Progenitor cell of endocrine pancreas (in vitro differentiated cells): ENCODE data around the gene FIGNL2. TPM values are rescaled to one million over a fixed set of nuclear protein-coding genes. Genes with fewer than 3 reads are reported as not detected.
"Not testable (repeated sequence)": the region's sequence is repeated elsewhere in the genome, so short reads cannot be mapped to it uniquely, and the experiment has no call there.

ENCODE experiments used
- DNase-seq: peaks from one replicate; pipeline ENCODE4 v3.0.0; 2021; ENCODE audit warnings: low spot score; ENCODE audit not compliant: unreplicated experiment
- H3K27ac Mint-ChIP-seq: 2 replicates; pipeline ENCODE4 v1.8.0; 2021; ENCODE audit warnings: mild to moderate bottlenecking, moderate library complexity, mixed read lengths
- H3K27me3 Mint-ChIP-seq: 2 replicates; pipeline ENCODE4 v1.8.0; 2021; ENCODE audit warnings: mixed read lengths
- H3K36me3 Mint-ChIP-seq: 2 replicates; pipeline ENCODE4 v1.8.0; 2022; ENCODE audit warnings: mixed read lengths; ENCODE audit not compliant: insufficient read depth
- H3K4me1 Mint-ChIP-seq: 2 replicates; pipeline ENCODE4 v1.8.0; 2021; ENCODE audit warnings: low read depth, mixed read lengths
- H3K4me3 Mint-ChIP-seq: 2 replicates; pipeline ENCODE4 v1.8.0; 2021; ENCODE audit warnings: low read depth, mild to moderate bottlenecking, moderate library complexity, mixed read lengths
- H3K9me3 Mint-ChIP-seq: 2 replicates; pipeline ENCODE4 v1.8.0; 2021; ENCODE audit warnings: low read depth, mixed read lengths
- total RNA-seq: library from RNA; stranded (reverse); gene quantifications from 2 replicates; pipeline ENCODE4 v1.2.1, GENCODE V29; 2021
- TF ChIP-seq, protein P1 (sequence below): fragments of 200-600 bp; sonication (generic); IDR thresholded peaks from one replicate; pipeline ENCODE4 v1.5.0; 2021; ENCODE audit warnings: antibody characterized with exemption, mild to moderate bottlenecking; ENCODE audit not compliant: unreplicated experiment

Gene FIGNL2
- total RNA-seq, 1 donor from 2014 or later: 46.7 TPM

DNA sequence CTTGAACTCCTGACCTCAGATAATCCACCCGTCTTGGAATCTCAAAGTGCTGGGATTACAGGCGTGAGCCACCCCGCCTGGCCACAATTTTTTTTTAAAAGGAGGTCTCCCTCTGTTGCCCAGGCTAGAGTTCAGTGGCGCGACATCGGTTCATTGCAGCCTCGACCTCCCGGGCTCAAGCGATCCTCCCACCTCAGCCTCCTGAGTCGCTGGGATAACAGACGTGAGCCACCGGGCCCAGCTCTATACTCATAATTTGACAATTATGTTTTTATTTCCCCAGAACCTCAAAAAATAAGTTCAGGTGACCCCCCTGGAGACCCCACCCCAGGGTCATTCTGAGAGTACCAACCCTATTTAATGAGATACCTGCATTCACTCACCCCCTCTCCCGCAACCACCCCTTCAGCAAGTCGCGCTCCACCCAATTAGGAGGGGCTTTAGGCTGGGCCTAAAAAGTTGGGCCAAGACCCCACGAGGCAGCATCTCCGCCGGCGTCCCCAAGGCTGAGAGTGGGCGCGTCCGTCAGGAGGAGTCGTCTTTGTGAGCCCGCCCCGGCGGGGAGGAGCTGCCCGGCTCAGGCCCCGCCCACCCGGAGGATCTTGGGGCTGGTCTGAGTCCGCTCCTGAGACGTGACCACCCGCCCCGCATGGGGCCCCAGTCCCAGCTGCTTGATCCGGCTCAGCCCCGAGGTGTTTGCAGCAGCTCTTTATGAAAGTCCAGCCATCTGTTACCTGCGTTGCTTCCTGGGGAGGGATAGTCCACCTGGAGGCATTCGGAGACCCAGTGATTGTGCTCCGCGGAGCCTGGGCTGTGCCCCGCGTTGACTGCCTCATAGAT, 39.2 kb upstream of the FIGNL2 start, which contains the start of gene ANKRD33:
Gene ANKRD33, plus strand, starts transcription at position 628 of the 840 bp plus-strand sequence. Its CDS starts 84 bp downstream, at position 712.
- Mint-ChIP-seq H3K4me3 (peak within 1 kb of the TSS; percentile 33), H3K9me3 (peaks cover 6% of the 10 kb centered on the region), H3K27me3 (peaks cover 17% of the 10 kb centered on the region), H3K36me3 (no peaks in the 10 kb centered on the region), H3K4me1 (peaks cover 7% of the 10 kb centered on the region), H3K27ac (peak within 1 kb of the TSS; percentile 49)
- TF ChIP-seq, protein P1, sequence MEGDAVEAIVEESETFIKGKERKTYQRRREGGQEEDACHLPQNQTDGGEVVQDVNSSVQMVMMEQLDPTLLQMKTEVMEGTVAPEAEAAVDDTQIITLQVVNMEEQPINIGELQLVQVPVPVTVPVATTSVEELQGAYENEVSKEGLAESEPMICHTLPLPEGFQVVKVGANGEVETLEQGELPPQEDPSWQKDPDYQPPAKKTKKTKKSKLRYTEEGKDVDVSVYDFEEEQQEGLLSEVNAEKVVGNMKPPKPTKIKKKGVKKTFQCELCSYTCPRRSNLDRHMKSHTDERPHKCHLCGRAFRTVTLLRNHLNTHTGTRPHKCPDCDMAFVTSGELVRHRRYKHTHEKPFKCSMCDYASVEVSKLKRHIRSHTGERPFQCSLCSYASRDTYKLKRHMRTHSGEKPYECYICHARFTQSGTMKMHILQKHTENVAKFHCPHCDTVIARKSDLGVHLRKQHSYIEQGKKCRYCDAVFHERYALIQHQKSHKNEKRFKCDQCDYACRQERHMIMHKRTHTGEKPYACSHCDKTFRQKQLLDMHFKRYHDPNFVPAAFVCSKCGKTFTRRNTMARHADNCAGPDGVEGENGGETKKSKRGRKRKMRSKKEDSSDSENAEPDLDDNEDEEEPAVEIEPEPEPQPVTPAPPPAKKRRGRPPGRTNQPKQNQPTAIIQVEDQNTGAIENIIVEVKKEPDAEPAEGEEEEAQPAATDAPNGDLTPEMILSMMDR: no peak
- DNase-seq: peak; percentile 56

DNA sequence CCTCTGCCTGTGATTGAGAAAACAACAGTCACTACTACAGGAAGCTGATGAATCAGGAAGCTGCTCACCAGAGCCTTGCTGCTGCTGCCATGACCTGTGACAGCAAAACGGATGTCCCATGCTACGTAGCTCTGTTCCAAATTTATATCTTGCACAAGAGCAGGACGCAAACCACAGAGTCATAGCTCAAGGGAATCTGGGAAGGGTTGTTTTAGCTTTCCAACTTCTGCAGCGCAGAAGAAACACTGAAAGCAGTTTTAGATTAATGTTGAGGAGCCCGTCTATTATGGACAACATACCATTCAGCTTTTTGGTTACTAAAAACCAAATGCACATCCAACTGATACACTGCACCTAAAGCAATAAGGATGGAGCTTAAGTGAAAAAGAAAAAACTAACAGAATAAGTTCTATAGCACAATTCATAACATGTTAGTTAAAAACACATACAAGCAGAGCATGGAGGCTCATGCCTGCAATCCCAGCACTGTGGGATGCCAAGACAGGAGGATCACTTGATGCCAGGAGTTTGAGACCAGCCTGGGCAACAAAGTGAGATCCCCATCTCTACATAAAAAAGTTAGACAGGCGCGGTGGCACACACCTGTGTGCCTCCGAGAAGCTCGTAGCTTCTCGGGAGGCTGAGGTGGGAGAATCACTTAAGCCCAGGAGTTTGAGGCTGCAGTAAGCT, 37.6 kb upstream of the FIGNL2 start:
- TF ChIP-seq, protein P1: no peak
- DNase-seq: no peak
- Mint-ChIP-seq H3K27ac (no peak overlapping the region), H3K36me3 (no peaks in the 10 kb centered on the region), H3K4me1 (peaks cover 3% of the 10 kb centered on the region), H3K4me3 (no peak overlapping the region), H3K27me3 (peaks cover 17% of the 10 kb centered on the region), H3K9me3 (peaks cover 6% of the 10 kb centered on the region)

DNA sequence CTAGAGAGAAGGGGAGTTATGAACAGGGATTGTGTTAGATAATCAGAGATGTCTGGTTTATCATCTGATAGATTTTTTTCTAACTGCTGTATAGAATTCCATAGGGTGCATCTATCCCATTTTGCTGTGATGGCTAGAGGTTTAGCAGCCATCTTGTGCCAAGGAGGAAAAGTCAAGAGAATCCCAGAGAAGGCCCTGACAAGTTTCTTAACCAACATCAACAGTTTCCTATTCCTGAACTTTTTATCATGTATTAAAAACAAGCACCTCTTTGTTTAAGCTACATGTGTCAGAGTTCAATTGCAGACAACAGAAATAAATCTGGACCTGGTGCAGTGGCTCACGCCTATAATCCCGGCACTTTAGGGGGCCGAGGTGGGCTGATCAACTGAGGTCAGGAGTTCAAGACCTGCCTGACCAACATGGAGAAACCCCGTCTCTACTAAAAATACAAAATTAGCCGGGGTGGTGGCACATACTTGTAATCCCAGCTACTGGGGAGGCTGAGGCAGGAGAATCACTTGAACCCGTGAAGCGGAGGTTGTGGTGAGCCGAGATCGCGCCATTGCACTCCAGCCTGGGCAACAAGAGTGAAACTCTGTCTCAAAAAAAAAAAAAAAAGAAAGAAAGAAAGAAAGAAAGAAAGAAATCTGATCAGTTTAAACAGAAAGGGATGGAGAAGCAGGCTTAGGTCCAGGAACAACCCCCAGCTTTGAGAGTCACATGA, 36.9 kb upstream of the FIGNL2 start:
- H3K27me3 Mint-ChIP-seq: peaks cover 17% of the 10 kb centered on the region
- not testable (repeated sequence) for H3K36me3 Mint-ChIP-seq, H3K4me3 Mint-ChIP-seq, H3K4me1 Mint-ChIP-seq, H3K9me3 Mint-ChIP-seq, H3K27ac Mint-ChIP-seq, DNase-seq

DNA sequence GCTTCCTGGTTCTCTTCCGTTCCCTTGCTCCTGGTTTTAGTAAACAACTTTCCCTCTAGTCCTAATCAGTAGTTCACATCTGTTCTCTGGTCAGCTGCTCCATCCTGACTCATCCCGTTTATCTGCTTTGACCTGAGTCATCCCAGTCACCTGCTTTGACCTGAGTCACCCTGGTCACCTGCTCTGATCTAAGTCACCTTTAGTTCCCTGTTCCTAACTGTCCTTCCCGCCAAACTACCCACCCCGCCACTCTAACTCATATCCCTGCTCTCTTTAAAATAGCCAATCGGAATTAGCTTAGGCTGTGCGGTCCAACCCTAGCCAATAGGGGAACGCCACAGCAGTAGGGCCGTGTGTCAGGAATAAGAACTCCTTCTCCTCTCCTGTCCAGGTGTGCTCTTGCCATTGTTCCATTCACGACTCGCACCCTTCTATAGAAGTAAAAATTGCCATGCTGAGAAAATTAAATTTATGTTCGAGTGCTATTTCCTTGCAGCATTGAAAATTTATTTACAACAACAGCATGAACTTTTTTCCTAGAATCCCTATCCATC, 36.2 kb upstream of the FIGNL2 start:
- TF ChIP-seq, protein P1: no peak
- Mint-ChIP-seq H3K4me3 (no peak overlapping the region), H3K36me3 (no peaks in the 10 kb centered on the region), H3K27me3 (peaks cover 15% of the 10 kb centered on the region), H3K4me1 (no peaks in the 10 kb centered on the region), H3K27ac (no peak overlapping the region), H3K9me3 (peaks cover 6% of the 10 kb centered on the region)
- DNase-seq: no peak

DNA sequence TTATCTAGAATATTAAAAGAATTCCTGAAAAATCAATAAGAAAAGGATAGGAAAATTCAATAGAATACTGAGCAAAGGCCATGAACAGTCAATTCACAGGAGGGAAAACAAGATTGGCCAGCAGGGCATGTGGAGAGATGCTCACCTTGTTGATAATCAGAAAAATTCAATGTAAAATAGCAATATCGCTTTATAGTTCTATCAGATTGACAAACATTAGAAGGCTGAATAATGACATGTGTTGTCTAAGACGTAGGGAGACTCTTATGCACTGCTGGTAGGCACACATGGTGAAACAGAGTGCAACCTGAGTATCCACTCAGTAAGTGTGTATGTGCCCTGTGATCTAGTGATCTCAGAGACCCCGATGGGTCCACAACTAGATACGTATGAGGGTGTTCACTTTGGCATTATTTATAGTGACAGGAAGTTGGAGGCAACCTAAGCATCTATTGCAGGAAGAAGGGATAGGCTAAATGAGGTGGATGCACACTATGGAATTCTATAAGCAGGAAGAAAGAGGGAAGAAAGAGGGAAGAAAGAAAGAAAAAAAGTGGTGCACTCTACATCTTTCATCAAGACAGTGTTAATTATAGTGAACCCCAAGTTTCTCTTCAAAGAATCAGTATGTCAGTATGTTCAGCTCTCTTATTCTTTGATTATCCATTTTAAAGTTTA, 35.6 kb upstream of the FIGNL2 start:
- H3K4me1 Mint-ChIP-seq: no peaks in the 10 kb centered on the region
- H3K36me3 Mint-ChIP-seq: no peaks in the 10 kb centered on the region
- H3K27me3 Mint-ChIP-seq: peaks cover 15% of the 10 kb centered on the region
- DNase-seq: no peak
- H3K27ac Mint-ChIP-seq: no peak overlapping the region
- TF ChIP-seq, protein P1: no peak
- no peak overlapping the region for H3K4me3 Mint-ChIP-seq
- H3K9me3 Mint-ChIP-seq: peaks cover 6% of the 10 kb centered on the region
